D721Med (cell line): ENCODE results near the gene METTL21A.
"Not testable (repeated sequence)": the region's sequence is repeated elsewhere in the genome, so short reads cannot be mapped to it uniquely, and the experiment has no call there.

Experiments
- DNase-seq: peaks from one replicate; pipeline ENCODE4 v3.0.0; 2011; ENCODE audit warnings: low spot score; ENCODE audit not compliant: insufficient read length
- FAIRE-seq: peaks from 2 replicates; lab custom pipeline; 2011; peaks lifted over from hg19 to GRCh38; lab: Jason Lieb, UNC
- CTCF ChIP-seq: IDR thresholded peaks from 2 replicates; pipeline ENCODE4 v1.5.1; 2012; ENCODE audit warnings: mild to moderate bottlenecking, control low read depth; ENCODE audit not compliant: insufficient read depth; ENCODE audit errors: missing control alignments

The METTL21A gene

GRCh38 chr2:207662203-207662602, 37.0 kb upstream of the METTL21A start:
- FAIRE-seq = no peak
- DNase-seq = no peak
- TF ChIP-seq CTCF = no peak

- FAIRE-seq (no peak), DNase-seq (no peak)
- TF ChIP-seq CTCF = no peak
Observed at GRCh38 chr2:207660994-207661393, 35.8 kb upstream of the METTL21A start.

GRCh38 chr2:207658156-207658555, 33.0 kb upstream of the METTL21A start:
- DNase-seq (no peak), FAIRE-seq (no peak)
- TF ChIP-seq CTCF = no peak

- DNase-seq = no peak
- FAIRE-seq = no peak
Observed at GRCh38 chr2:207655000-207655399, 29.8 kb upstream of the METTL21A start.

GRCh38 chr2:207646582-207646981, 21.4 kb upstream of the METTL21A start:
- FAIRE-seq, DNase-seq: not testable (repeated sequence)

More at GRCh38 chr2:207655000-207655399, 29.8 kb upstream of the METTL21A start:
- no peak for TF ChIP-seq CTCF

- no peak for TF ChIP-seq CTCF
- FAIRE-seq = no peak
- DNase-seq = no peak
Observed at GRCh38 chr2:207643892-207644291, 18.7 kb upstream of the METTL21A start.

GRCh38 chr2:207640661-207641060, 15.5 kb upstream of the METTL21A start:
- no peak for TF ChIP-seq CTCF
- DNase-seq (no peak), FAIRE-seq (no peak)

- FAIRE-seq (no peak), DNase-seq (no peak)
- TF ChIP-seq CTCF = no peak
Observed at GRCh38 chr2:207640160-207640559, 15.0 kb upstream of the METTL21A start.

- DNase-seq, FAIRE-seq: not testable (repeated sequence)
Observed at GRCh38 chr2:207639288-207639687, 14.1 kb upstream of the METTL21A start.
